ENCODE data around the gene DSCAM.

GRCh38 chr21:40074710-40075109 is 772.2 kb downstream of the DSCAM start:
- TF ChIP-seq CTCF (IDR thresholded peaks at IDR 0.05 in 2 of 3, conservative IDR thresholded peaks at IDR 0.05 in 1 of 3; ENCODE audit: borderline replicate concordance in 1 of 3, insufficient read depth in 1 of 3, low read depth in 2 of 3, low read length in 2 of 3) (no peak), TCF7L2 (IDR thresholded peaks at IDR 0.05; ENCODE audit: borderline replicate concordance, extremely low read depth, insufficient read depth, insufficient read length) (no peak), SP1 (IDR thresholded peaks at IDR 0.05; ENCODE audit: low read depth) (no peak), POLR2AphosphoS5 (IDR thresholded peaks at IDR 0.05; ENCODE audit: low read depth, low read length) (no peak), EZH2phosphoT487 (IDR thresholded peaks at IDR 0.05; ENCODE audit: borderline replicate concordance) (no peak), POLR2A (IDR thresholded peaks at IDR 0.05; ENCODE audit: borderline replicate concordance, extremely low read depth, insufficient read depth, insufficient read length) (no peak)
- TF ChIP-seq, protein P1, sequence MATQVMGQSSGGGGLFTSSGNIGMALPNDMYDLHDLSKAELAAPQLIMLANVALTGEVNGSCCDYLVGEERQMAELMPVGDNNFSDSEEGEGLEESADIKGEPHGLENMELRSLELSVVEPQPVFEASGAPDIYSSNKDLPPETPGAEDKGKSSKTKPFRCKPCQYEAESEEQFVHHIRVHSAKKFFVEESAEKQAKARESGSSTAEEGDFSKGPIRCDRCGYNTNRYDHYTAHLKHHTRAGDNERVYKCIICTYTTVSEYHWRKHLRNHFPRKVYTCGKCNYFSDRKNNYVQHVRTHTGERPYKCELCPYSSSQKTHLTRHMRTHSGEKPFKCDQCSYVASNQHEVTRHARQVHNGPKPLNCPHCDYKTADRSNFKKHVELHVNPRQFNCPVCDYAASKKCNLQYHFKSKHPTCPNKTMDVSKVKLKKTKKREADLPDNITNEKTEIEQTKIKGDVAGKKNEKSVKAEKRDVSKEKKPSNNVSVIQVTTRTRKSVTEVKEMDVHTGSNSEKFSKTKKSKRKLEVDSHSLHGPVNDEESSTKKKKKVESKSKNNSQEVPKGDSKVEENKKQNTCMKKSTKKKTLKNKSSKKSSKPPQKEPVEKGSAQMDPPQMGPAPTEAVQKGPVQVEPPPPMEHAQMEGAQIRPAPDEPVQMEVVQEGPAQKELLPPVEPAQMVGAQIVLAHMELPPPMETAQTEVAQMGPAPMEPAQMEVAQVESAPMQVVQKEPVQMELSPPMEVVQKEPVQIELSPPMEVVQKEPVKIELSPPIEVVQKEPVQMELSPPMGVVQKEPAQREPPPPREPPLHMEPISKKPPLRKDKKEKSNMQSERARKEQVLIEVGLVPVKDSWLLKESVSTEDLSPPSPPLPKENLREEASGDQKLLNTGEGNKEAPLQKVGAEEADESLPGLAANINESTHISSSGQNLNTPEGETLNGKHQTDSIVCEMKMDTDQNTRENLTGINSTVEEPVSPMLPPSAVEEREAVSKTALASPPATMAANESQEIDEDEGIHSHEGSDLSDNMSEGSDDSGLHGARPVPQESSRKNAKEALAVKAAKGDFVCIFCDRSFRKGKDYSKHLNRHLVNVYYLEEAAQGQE (IDR thresholded peaks at IDR 0.05; ENCODE audit: low read depth) = no peak

Data from HCT116 (cell line).